Heart right ventricle (tissue), 16 donors: ENCODE results near the gene POP5. TPM values are rescaled to one million over a fixed set of nuclear protein-coding genes. Genes with fewer than 3 reads are reported as not detected.

Experiments
- ATAC-seq, 8 donors: fragments of 200-7000 bp; cut with Tn5 transposase; one replicate each; pipeline ENCODE4 v1.9.1; 2020; ENCODE audit warnings: mild to moderate bottlenecking in 8 of 8, moderate library complexity in 8 of 8, moderate number of reproducible peaks in 1 of 8
- DNase-seq, 2 donors: peaks; one replicate each; pipeline ENCODE4 v3.0.0-alpha.2; 2020
- H3K27ac ChIP-seq, 10 donors: fragments of 200-600 bp; sonication (generic) in 2 of 10; one replicate each; pipeline versions ENCODE4 v1.5.0 to v1.8.0; 2020 to 2022; ENCODE audit warnings: mild to moderate bottlenecking in 3 of 10
- H3K27me3 ChIP-seq, 7 donors: fragments of 200-600 bp; one replicate each; pipeline ENCODE4 v1.8.0; 2021 to 2022; ENCODE audit warnings: mild to moderate bottlenecking in 2 of 7
- H3K36me3 ChIP-seq, 9 donors: fragments of 200-600 bp; sonication (generic) in 1 of 9; one replicate each; pipeline versions ENCODE4 v1.5.0 to v1.8.0; 2020 to 2022; ENCODE audit warnings: mild to moderate bottlenecking in 2 of 9
- H3K4me1 ChIP-seq, 9 donors: fragments of 200-600 bp; sonication (generic) in 1 of 9; one replicate each; pipeline versions ENCODE4 v1.5.0 to v1.8.0; 2020 to 2022; ENCODE audit warnings: mild to moderate bottlenecking in 4 of 9
- H3K4me3 ChIP-seq, 10 donors: fragments of 200-600 bp; sonication (generic) in 2 of 10; one replicate each; pipeline versions ENCODE4 v1.5.0 to v1.8.0; 2020 to 2022; ENCODE audit warnings: mild to moderate bottlenecking in 7 of 10, moderate library complexity in 2 of 10
- H3K9me3 ChIP-seq, 11 donors: fragments of 200-600 bp in 10 of 11; sonication (generic) in 2 of 11; one replicate each; pipeline versions ENCODE4 v1.5.0 to v1.8.0; 2013 to 2022; ENCODE audit warnings: mild to moderate bottlenecking in 2 of 11, control low read depth in 1 of 11, moderate library complexity in 1 of 11
- WGBS, 2 donors: extraction: QIAGEN DNeasy Blood & Tissue Kit; methylation state at CpG; one replicate each; pipeline ENCODE4 v1.1.7; 2013; ENCODE audit warnings: inconsistent platforms in 1 of 2; 5-methylcytosine and 5-hydroxymethylcytosine counted together
- intact Hi-C, 10 donors: fragments of 100-400 bp; cut with DNase I; formaldehyde crosslinking; loops; one replicate each; pipeline versions ENCODE4 v1.11.1 to v1.14.2; 2022
- polyA plus RNA-seq, 2 donors: library from polyadenylated mRNA; stranded (reverse); fragments of 200-250 nt; gene quantifications; one replicate each; pipeline ENCODE4 v1.2.3, GENCODE V29; 2013
- total RNA-seq, 10 donors: library from RNA; stranded (reverse); fragmentation: NEBNext Ultra II Directional in 3 of 10; extraction: Animal tissue kit (Norgen Biotek cat#: 25700) in 3 of 10; gene quantifications; one replicate each; pipeline versions ENCODE4 v1.2.1 to v1.2.4, GENCODE V29; 2021 to 2023
- TF ChIP-seq, protein P1 (sequence below), 9 donors: fragments of 200-600 bp; sonication (generic) in 2 of 9; IDR thresholded peaks; one replicate each; pipeline versions ENCODE4 v1.5.0 to v1.8.0; 2021 to 2022; ENCODE audit warnings: antibody characterized with exemption in 9 of 9, mild to moderate bottlenecking in 5 of 9, moderate library complexity in 1 of 9
- donor health status: Arrhythmogenic right ventricular cardiomyopathy.
- donor health status: ischemic (EF 13 %, LVEDD 7.1; RV severe dilation, severe dysfunction).
- donor health status: healthy with polysubstance abuse.
- donor health status: DM: no; HTN: yes; CAD: no.
- donor health status: DM: no; HTN: no; CAD: no.
- donor health status: ischemic (EF 25% LVEDD 6.9; RV normal size, moderate dysfunction).
- donor health status: ischemic (EF 25% LVEDD 5.7; RV mildly dilated, moderate dysfunction).
- donor health status: healthy.
- donor health status: DM: yes; HTN: yes; CAD: no.
- donor health status: Ischemic cardiomyopathy.
- donor health status: ischemic (EF 35%, LVEDD 5.7; RV mildly dilated, moderate dysfunction).
- donor health status: nonischemic (EF 11% LVEDD 7.7; RV severe dilation, severe dysfunction).
- donor health status: DM: yes; HTN: yes; CAD: no.
- donor health status: PGD.
- donor health status: ischemic (EF 29% LVEDD 5.4; RV normal size, mild dysfunction).
- donor health status: nonischemic (EF 23%, LVEDD 6.1; RV moderate dilation, normal function).

POP5 gene
- total and polyA plus RNA-seq, 12 donors: 21.1 to 59.6 (median 36.9) TPM

DNA sequence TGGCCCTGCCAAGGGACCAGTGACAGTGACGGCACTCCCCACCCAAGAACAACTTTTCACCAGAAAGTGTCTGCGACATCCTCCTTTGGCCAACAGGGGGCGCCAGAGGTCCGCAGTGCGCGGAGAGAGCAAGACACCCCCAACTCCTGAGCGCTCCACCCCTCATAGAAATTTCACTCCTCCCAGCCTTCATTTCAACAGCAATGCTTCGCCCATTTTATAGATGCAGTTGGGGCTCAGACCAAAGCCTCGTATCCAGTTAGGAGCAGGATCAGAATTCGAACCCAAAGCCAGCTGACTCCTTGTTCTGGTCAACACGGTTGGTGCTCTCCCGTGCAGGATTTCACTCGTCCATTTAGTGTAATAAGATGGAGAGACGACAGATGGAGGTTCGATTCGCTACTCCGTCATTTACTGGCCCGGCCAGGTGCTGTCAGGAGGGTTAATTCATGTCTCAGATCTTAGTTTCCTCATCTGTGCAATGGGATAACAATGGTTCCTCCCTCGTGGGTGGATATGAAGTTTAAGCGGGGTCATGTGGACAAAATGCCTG, 2.4 kb upstream of the POP5 start:
- H3K27ac ChIP-seq: no peak overlapping the region
- WGBS, 2 donors: 17 to 25% methylated on average over 20 of the region's 20 CpGs
- H3K9me3 ChIP-seq: no peaks in the 10 kb centered on the region
- TF ChIP-seq, protein P1, sequence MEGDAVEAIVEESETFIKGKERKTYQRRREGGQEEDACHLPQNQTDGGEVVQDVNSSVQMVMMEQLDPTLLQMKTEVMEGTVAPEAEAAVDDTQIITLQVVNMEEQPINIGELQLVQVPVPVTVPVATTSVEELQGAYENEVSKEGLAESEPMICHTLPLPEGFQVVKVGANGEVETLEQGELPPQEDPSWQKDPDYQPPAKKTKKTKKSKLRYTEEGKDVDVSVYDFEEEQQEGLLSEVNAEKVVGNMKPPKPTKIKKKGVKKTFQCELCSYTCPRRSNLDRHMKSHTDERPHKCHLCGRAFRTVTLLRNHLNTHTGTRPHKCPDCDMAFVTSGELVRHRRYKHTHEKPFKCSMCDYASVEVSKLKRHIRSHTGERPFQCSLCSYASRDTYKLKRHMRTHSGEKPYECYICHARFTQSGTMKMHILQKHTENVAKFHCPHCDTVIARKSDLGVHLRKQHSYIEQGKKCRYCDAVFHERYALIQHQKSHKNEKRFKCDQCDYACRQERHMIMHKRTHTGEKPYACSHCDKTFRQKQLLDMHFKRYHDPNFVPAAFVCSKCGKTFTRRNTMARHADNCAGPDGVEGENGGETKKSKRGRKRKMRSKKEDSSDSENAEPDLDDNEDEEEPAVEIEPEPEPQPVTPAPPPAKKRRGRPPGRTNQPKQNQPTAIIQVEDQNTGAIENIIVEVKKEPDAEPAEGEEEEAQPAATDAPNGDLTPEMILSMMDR (IDR thresholded peaks at IDR 0.05): peak; percentile 86 to 94 (median 91)
- peak; percentile 64 to 79 for DNase-seq
- ATAC-seq: peak; percentile 23 to 56 (median 37)
- intact Hi-C loops: loop anchor here (1.0 to 10.0 kb wide), 16 partner anchors 64 to 529 kb away; partner anchors contain the start of genes UNC119B (in 2 of the 10) and HNF1A (in 1 of the 10)
- peaks cover 6 to 44% (median 29%) of the 10 kb centered on the region in 9 donors for H3K4me1 ChIP-seq
- H3K27me3 ChIP-seq: peaks cover 0 to 22% (median 0%) of the 10 kb centered on the region in 7 donors
- H3K36me3 ChIP-seq: peaks cover 0 to 19% (median 8%) of the 10 kb centered on the region in 9 donors
- peak overlapping the region in 2 of 10 donors; percentile 55 to 58 for H3K4me3 ChIP-seq

DNA sequence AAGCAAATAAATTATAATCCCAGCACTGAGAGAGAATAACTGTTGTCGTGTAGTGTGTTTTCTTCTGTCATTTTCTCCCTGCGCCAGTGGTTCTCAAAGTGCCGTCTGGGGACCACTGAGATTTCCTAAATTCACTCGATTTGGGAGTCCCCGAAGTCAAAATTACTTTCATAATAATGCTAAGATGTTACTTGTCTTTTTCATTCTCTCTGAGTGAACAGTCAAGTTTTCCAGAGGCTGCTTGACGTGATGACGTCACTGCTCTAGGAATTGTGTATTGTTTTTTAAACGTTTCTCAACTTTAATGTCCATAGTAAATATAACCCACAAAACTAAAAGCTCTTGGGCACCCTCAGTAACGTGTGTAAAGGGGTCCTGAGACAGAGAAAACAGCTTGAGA, 796 bp upstream of the POP5 start:
- no peak for DNase-seq
- peak overlapping the region in 7 of 10 donors; percentile 43 to 86 (median 76) for H3K27ac ChIP-seq
- ATAC-seq: no peak
- TF ChIP-seq, protein P1 (IDR thresholded peaks at IDR 0.05): no peak
- H3K27me3 ChIP-seq: peaks cover 0 to 22% (median 0%) of the 10 kb centered on the region in 7 donors
- peaks cover 0 to 35% (median 22%) of the 10 kb centered on the region in 9 donors for H3K36me3 ChIP-seq
- peak overlapping the region; percentile 65 to 97 (median 80) for H3K4me3 ChIP-seq
- WGBS, 2 donors: 48 to 51% methylated on average over 9 of the region's 9 CpGs
- intact Hi-C loops: loop anchor here (2.0 to 10.0 kb wide), 13 partner anchors 65 to 530 kb away; partner anchors contain the start of genes UNC119B (in 2 of the 10) and HNF1A (in 1 of the 10)
- H3K9me3 ChIP-seq: no peaks in the 10 kb centered on the region
- peaks cover 6 to 40% (median 27%) of the 10 kb centered on the region in 9 donors for H3K4me1 ChIP-seq

DNA sequence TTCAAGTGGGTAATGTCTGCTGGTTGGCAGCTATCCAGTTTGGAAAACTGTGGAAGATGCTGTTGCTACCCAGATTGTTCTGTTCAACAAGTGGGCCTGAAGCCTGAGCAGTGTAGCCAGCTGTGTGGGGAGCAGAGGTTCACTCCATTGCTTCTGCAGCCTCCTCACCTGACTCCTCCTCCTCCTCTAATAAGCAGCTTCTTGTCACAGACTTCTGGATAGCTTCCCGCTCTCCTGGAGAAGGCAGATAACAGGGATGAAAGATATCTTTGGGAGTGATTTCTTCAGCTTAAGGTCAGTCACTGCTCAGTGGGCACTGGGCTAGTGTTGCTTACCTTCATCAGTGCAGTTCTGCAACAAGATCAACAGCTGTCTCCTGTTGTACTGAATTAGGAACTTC, 2.0 kb downstream of the POP5 start:
- Histone ChIP-seq H3K27ac (no peak overlapping the region), H3K36me3 (peaks cover 0 to 63% (median 49%) of the 10 kb centered on the region in 9 donors), H3K27me3 (peaks cover 0 to 6% (median 0%) of the 10 kb centered on the region in 7 donors), H3K4me1 (peaks cover 5 to 38% (median 25%) of the 10 kb centered on the region in 9 donors), H3K4me3 (no peak overlapping the region), H3K9me3 (no peaks in the 10 kb centered on the region)
- no peak for ATAC-seq
- intact Hi-C loops: no loop called here
- WGBS, 2 donors: 41 to 59% methylated on average over 1 of the region's 1 CpG
- TF ChIP-seq, protein P1 (IDR thresholded peaks at IDR 0.05): no peak
- no peak for DNase-seq

DNA sequence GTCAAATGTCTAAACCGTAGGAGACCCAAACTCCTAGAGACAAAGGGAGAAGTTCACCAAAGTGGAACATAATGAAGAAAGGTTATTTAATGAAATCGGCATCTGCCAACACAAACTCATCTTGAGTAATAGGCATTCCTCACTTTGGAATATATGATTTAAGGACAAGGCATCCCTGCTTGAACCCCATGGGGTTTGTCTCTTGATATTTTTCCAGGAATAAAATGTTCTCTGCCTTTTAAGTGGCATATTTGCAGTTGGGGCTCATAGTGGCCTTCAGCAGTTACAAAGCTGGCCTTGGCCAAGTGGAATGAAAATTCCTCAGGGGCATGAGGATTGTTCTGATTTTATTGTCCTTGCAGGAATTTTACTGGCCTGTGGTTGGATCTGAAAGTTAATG, 7.1 kb downstream of the POP5 start:
- peaks cover 0 to 100% (median 92%) of the 10 kb centered on the region in 9 donors for H3K36me3 ChIP-seq
- DNase-seq: no peak
- ATAC-seq: no peak
- TF ChIP-seq, protein P1 (IDR thresholded peaks at IDR 0.05): no peak
- peak overlapping the region in 2 of 10 donors; percentile 36 to 41 for H3K27ac ChIP-seq
- H3K4me1 ChIP-seq: peaks cover 0 to 22% (median 11%) of the 10 kb centered on the region in 9 donors
- no peaks in the 10 kb centered on the region for H3K27me3 ChIP-seq
- H3K4me3 ChIP-seq: no peak overlapping the region
- 79 to 80% methylated on average over 2 of the region's 2 CpGs for WGBS, 2 donors
- intact Hi-C loops: no loop called here
- H3K9me3 ChIP-seq: no peaks in the 10 kb centered on the region
